GM12891 (cell line): ENCODE data around the gene PPFIBP1.

Experiments
- PAX5 ChIP-seq: IDR thresholded peaks from 2 replicates; pipeline ENCODE4 v1.6.1; 2011; ENCODE audit warnings: low read length, moderate library complexity, mild to moderate bottlenecking; ENCODE audit not compliant: insufficient read depth, severe bottlenecking
- POLR2A ChIP-seq: IDR thresholded peaks from 2 replicates; pipeline ENCODE4 v1.6.1; 2011; ENCODE audit warnings: low read depth, low read length, control low read depth
- POLR2AphosphoS5 ChIP-seq: IDR thresholded peaks from 2 replicates; pipeline ENCODE4 v1.6.1; 2011; ENCODE audit warnings: low read depth, low read length, control low read depth
- POU2F2 ChIP-seq: IDR thresholded peaks from 2 replicates; pipeline ENCODE4 v1.6.1; 2011; ENCODE audit warnings: low read depth, mild to moderate bottlenecking, control low read depth, low read length, moderate library complexity
- SPI1 ChIP-seq: IDR thresholded peaks from 2 replicates; pipeline ENCODE4 v1.6.1; 2011; ENCODE audit warnings: low read depth, low read length, control low read depth
- TAF1 ChIP-seq: IDR thresholded peaks from 2 replicates; pipeline ENCODE4 v1.6.1; 2011; ENCODE audit warnings: low read depth, low read length, control low read depth

- no peak for TF ChIP-seq POLR2A
- TF ChIP-seq POLR2AphosphoS5, result no peak
- TF ChIP-seq TAF1, result no peak
- TF ChIP-seq POU2F2, result no peak
- TF ChIP-seq SPI1, result no peak
- no peak for TF ChIP-seq PAX5
Measured at GRCh38 chr12:27709212-27709931, 185.4 kb downstream of the PPFIBP1 start.
